ENCODE measurements around the gene DGKZ.

DGKZ gene

GRCh38 chr11:46337626-46338345 lies 9.5 kb upstream of the DGKZ start:
- in situ Hi-C loops (cut with HindIII; ENCODE audit: low sequenced_read_pairs): no loop called here
- TF ChIP-seq CTCF (IDR thresholded peaks at IDR 0.05; ENCODE audit: low read depth, low read length, missing control alignments): no peak
- no peak for DNase-seq (ENCODE audit: low read depth)
- H3K4me3 ChIP-seq (ENCODE audit: low read depth, low read length): no peak overlapping the region

- no peak for DNase-seq (ENCODE audit: low read depth)
- in situ Hi-C loops (cut with HindIII; ENCODE audit: low sequenced_read_pairs): no loop called here
- TF ChIP-seq CTCF (IDR thresholded peaks at IDR 0.05; ENCODE audit: low read depth, low read length, missing control alignments): no peak
- no peak overlapping the region for H3K4me3 ChIP-seq (ENCODE audit: low read depth, low read length)
Measured at GRCh38 chr11:46338636-46338987, 8.7 kb upstream of the DGKZ start.

GRCh38 chr11:46338988-46339666 lies 8.1 kb upstream of the DGKZ start:
- TF ChIP-seq CTCF (IDR thresholded peaks at IDR 0.05; ENCODE audit: low read depth, low read length, missing control alignments): no peak
- in situ Hi-C loops (cut with HindIII; ENCODE audit: low sequenced_read_pairs): no loop called here
- H3K4me3 ChIP-seq (ENCODE audit: low read depth, low read length): no peak overlapping the region
- DNase-seq (ENCODE audit: low read depth): no peak

GRCh38 chr11:46339816-46340215 lies 7.4 kb upstream of the DGKZ start:
- in situ Hi-C loops (cut with HindIII; ENCODE audit: low sequenced_read_pairs): no loop called here
- DNase-seq (ENCODE audit: low read depth): no peak
- H3K4me3 ChIP-seq (ENCODE audit: low read depth, low read length): no peak overlapping the region
- TF ChIP-seq CTCF (IDR thresholded peaks at IDR 0.05; ENCODE audit: low read depth, low read length, missing control alignments): no peak

- DNase-seq (ENCODE audit: low read depth): no peak
- in situ Hi-C loops (cut with HindIII; ENCODE audit: low sequenced_read_pairs): no loop called here
- TF ChIP-seq CTCF (IDR thresholded peaks at IDR 0.05; ENCODE audit: low read depth, low read length, missing control alignments): no peak
- H3K4me3 ChIP-seq (ENCODE audit: low read depth, low read length): no peak overlapping the region
Measured at GRCh38 chr11:46341454-46341853, 5.8 kb upstream of the DGKZ start.

- no peak overlapping the region for H3K4me3 ChIP-seq (ENCODE audit: low read depth, low read length)
- TF ChIP-seq CTCF (IDR thresholded peaks at IDR 0.05; ENCODE audit: low read depth, low read length, missing control alignments): no peak
- DNase-seq (ENCODE audit: low read depth): no peak
- in situ Hi-C loops (cut with HindIII; ENCODE audit: low sequenced_read_pairs): no loop called here
Measured at GRCh38 chr11:46342239-46342638, 5.0 kb upstream of the DGKZ start.
